Measurements from ENCODE around the gene MAD1L1.

DNA sequence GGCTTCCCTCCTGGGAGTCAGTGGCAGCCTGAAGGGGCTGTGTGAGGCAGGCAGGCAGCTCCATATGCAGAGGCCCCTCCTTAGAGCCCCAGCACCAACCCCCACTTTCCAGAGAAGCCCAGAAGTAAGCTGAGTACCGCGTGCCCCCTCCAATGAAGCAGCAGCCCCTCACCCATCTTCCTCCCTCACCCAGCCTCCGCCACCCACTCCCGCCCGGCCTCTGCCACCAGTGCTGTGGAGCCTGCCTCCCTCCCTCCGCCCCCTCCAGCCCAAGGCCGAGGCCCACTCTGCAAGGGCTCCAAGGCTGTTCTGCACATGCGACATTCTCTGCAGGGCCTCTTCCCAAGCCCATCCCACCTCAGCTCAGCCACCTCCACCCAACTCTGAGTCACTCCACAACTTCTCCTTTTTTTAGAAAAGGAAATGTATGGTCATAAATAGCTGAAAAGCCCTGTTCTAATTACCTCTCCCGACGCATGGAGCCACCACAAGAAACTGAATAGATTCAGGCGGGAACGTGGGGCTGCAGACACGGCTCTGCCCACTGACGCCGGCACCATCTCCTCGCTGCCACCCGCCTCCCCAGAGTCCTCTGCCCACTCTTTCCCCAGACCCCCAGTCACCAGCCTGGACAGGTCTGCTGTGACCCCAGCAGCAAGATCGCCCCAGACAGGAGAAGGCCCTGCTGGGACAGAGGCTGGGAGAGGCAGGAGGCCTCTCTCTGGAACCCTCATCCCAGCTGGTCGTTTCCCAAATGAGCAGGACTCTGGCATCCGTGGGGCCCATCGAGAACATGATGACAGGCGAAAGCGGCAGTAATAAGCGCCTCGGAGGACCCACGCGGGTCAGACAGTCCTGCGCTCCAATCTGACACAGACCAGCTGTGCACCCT, 213.9 kb downstream of the MAD1L1 start:
- TF ChIP-seq POLR2A (IDR thresholded peaks at IDR 0.05) (no peak), POLR2AphosphoS5 (IDR thresholded peaks at IDR 0.05) (no peak), EP300 (IDR thresholded peaks at IDR 0.05) (no peak)
- TF ChIP-seq, protein P1, sequence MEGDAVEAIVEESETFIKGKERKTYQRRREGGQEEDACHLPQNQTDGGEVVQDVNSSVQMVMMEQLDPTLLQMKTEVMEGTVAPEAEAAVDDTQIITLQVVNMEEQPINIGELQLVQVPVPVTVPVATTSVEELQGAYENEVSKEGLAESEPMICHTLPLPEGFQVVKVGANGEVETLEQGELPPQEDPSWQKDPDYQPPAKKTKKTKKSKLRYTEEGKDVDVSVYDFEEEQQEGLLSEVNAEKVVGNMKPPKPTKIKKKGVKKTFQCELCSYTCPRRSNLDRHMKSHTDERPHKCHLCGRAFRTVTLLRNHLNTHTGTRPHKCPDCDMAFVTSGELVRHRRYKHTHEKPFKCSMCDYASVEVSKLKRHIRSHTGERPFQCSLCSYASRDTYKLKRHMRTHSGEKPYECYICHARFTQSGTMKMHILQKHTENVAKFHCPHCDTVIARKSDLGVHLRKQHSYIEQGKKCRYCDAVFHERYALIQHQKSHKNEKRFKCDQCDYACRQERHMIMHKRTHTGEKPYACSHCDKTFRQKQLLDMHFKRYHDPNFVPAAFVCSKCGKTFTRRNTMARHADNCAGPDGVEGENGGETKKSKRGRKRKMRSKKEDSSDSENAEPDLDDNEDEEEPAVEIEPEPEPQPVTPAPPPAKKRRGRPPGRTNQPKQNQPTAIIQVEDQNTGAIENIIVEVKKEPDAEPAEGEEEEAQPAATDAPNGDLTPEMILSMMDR (IDR thresholded peaks at IDR 0.05): no peak
